Loucy (cell line): ENCODE measurements around the gene ABHD12.

Experiments
- CTCF ChIP-seq: fragments of 200-600 bp; sonication (generic); conservative IDR thresholded peaks from 2 replicates; pipeline ENCODE4 v1.5.1; 2014; ENCODE audit warnings: mild to moderate bottlenecking, antibody characterized with exemption, low read length
- EZH2phosphoT487 ChIP-seq: fragments of 200-600 bp; IDR thresholded peaks from 2 replicates; pipeline ENCODE4 v1.6.1; 2018; ENCODE audit warnings: antibody characterized with exemption, mild to moderate bottlenecking, moderate library complexity, borderline replicate concordance

GRCh38 chr20:25252230-25252651 lies 138.4 kb downstream of the ABHD12 start:
- TF ChIP-seq CTCF: no peak
- TF ChIP-seq EZH2phosphoT487: no peak
